IMR-90 (cell line): Measurements from ENCODE around the gene ARL5C. TPM values are rescaled to one million over a fixed set of nuclear protein-coding genes. Genes with fewer than 3 reads are reported as not detected.

ENCODE experiments used
- ATAC-seq: fragments of 200-7000 bp; cut with Tn5 transposase; 2 replicates; pipeline ENCODE4 v1.9.1; 2020; ENCODE audit warnings: low read depth, mild to moderate bottlenecking, moderate library complexity
- BruUV-seq: library from RNA; stranded (reverse); fragments of 400-500 nt; replicated peaks from 2 replicates; lab custom pipeline; 2021; lab: Mats Ljungman, UMichigan
- CTCF ChIA-PET: fragments of 300-600 bp; formaldehyde crosslinking; extraction: SDS; loops from one replicate; lab custom pipeline; 2021; ENCODE audit warnings: antibody characterized with exemption; lab: Yijun Ruan, JAX
- POLR2A ChIA-PET: fragments of 300-600 bp; sonication (Branson Sonifier 250); formaldehyde crosslinking; loops from one replicate; lab custom pipeline; 2022; ENCODE audit warnings: antibody characterized with exemption; ENCODE audit not compliant: unreplicated experiment; lab: Charles Lee
- DNase-seq: peaks from one replicate; pipeline ENCODE4 v3.0.0; 2013
- H2AFZ ChIP-seq: replicated peaks from 2 replicates; pipeline ENCODE3; 2013; ENCODE audit warnings: low read length, mild to moderate bottlenecking; ENCODE audit not compliant: poor library complexity
- H2AK5ac ChIP-seq: 2 replicates; pipeline ENCODE4 v1.6.1; 2013; ENCODE audit warnings: low read depth, low read length, inconsistent platforms
- H2AK9ac ChIP-seq: replicated peaks from 2 replicates; pipeline ENCODE3; 2013; ENCODE audit warnings: mild to moderate bottlenecking, low read depth, low read length, moderate library complexity; ENCODE audit not compliant: poor library complexity
- H2BK120ac ChIP-seq: 2 replicates; pipeline ENCODE4 v1.6.1; 2013; ENCODE audit warnings: low read depth, low read length, inconsistent platforms
- H2BK15ac ChIP-seq: 3 replicates; pipeline ENCODE4 v1.6.1; 2013; ENCODE audit warnings: low read depth, low read length, inconsistent platforms
- H2BK20ac ChIP-seq: 2 replicates; pipeline ENCODE4 v1.6.1; 2013; ENCODE audit warnings: low read depth, mild to moderate bottlenecking, inconsistent platforms, low read length, moderate library complexity
- H2BK5ac ChIP-seq: 2 replicates; pipeline ENCODE4 v1.6.1; 2013; ENCODE audit warnings: mild to moderate bottlenecking, low read depth, low read length, inconsistent platforms; ENCODE audit not compliant: poor library complexity, severe bottlenecking
- H3K14ac ChIP-seq: replicated peaks from 2 replicates; pipeline ENCODE4 v1.6.1; 2013; ENCODE audit warnings: low read depth, low read length, inconsistent platforms
- H3K18ac ChIP-seq: 2 replicates; pipeline ENCODE4 v1.6.1; 2013; ENCODE audit warnings: low read depth, low read length, control low read depth
- H3K23ac ChIP-seq: 2 replicates; pipeline ENCODE4 v1.6.1; 2013; ENCODE audit warnings: low read depth, low read length, inconsistent platforms
- H3K27ac ChIP-seq: 2 replicates; pipeline ENCODE4 v1.5.1; 2013; ENCODE audit warnings: mild to moderate bottlenecking, control low read depth, low read length; ENCODE audit not compliant: insufficient read depth
- H3K27me3 ChIP-seq: 2 replicates; pipeline ENCODE4 v1.6.1; 2013; ENCODE audit warnings: low read length; ENCODE audit not compliant: control insufficient read depth, insufficient read depth
- H3K36me3 ChIP-seq: 2 replicates; pipeline ENCODE4 v1.6.1; 2013; ENCODE audit warnings: low read length, mixed read lengths; ENCODE audit not compliant: control insufficient read depth, insufficient read depth
- H3K4ac ChIP-seq: 2 replicates; pipeline ENCODE4 v1.6.1; 2013; ENCODE audit warnings: low read depth, low read length, inconsistent platforms
- H3K4me1 ChIP-seq: 2 replicates; pipeline ENCODE4 v1.6.1; 2013; ENCODE audit warnings: low read length, mixed read lengths; ENCODE audit not compliant: control insufficient read depth, insufficient read depth
- H3K4me2 ChIP-seq: 2 replicates; pipeline ENCODE4 v1.6.1; 2013; ENCODE audit warnings: low read depth, mild to moderate bottlenecking, control low read depth, low read length, moderate library complexity
- H3K4me3 ChIP-seq: 2 replicates; pipeline ENCODE4 v1.5.1; 2013; ENCODE audit warnings: low read depth, mild to moderate bottlenecking, control low read depth, low read length, moderate library complexity; ENCODE audit not compliant: insufficient read depth
- H3K56ac ChIP-seq: 2 replicates; pipeline ENCODE4 v1.6.1; 2013; ENCODE audit warnings: low read length, inconsistent platforms; ENCODE audit not compliant: insufficient read depth; ENCODE audit errors: extremely low read depth
- H3K79me1 ChIP-seq, 2 experiments: 2 replicates each; pipeline ENCODE4 v1.6.1; 2013; ENCODE audit warnings: low read length in 2 of 2, inconsistent platforms in 1 of 2, low read depth in 1 of 2
- H3K9ac ChIP-seq: 2 replicates; pipeline ENCODE4 v1.6.1; 2013; ENCODE audit warnings: low read depth, low read length, control low read depth
- H3K9me1 ChIP-seq: 2 replicates; pipeline ENCODE4 v1.6.1; 2013; ENCODE audit warnings: low read length, inconsistent platforms; ENCODE audit not compliant: insufficient read depth
- H3K9me3 ChIP-seq: 2 replicates; pipeline ENCODE4 v1.6.1; 2013; ENCODE audit warnings: low read length; ENCODE audit not compliant: control insufficient read depth, insufficient read depth
- H4K20me1 ChIP-seq: 2 replicates; pipeline ENCODE4 v1.6.1; 2013; ENCODE audit warnings: low read length, inconsistent platforms; ENCODE audit not compliant: insufficient read depth
- H4K5ac ChIP-seq: 2 replicates; pipeline ENCODE4 v1.6.1; 2013; ENCODE audit warnings: mild to moderate bottlenecking, low read depth, low read length, control low read depth
- H4K8ac ChIP-seq, 2 experiments: 2 replicates each; pipeline ENCODE4 v1.6.1; 2013; ENCODE audit warnings: low read depth in 2 of 2, low read length in 2 of 2, control low read depth in 1 of 2, inconsistent platforms in 1 of 2
- H4K91ac ChIP-seq: 2 replicates; pipeline ENCODE4 v1.6.1; 2013; ENCODE audit warnings: low read depth, low read length, inconsistent platforms; ENCODE audit not compliant: insufficient read depth
- BHLHE40 ChIP-seq: fragments of 150-350 bp; IDR thresholded peaks from 2 replicates; pipeline ENCODE4 v1.6.1; 2016; ENCODE audit warnings: mild to moderate bottlenecking, low read depth, low read length
- CEBPB ChIP-seq: IDR thresholded peaks from 2 replicates; pipeline ENCODE4 v1.6.1; 2012; ENCODE audit warnings: low read depth, low read length, improper control_type of control experiment
- CHD1 ChIP-seq: IDR thresholded peaks from 2 replicates; pipeline ENCODE4 v1.6.1; 2012; ENCODE audit warnings: low read depth, low read length, improper control_type of control experiment
- ELK1 ChIP-seq: fragments of 150-350 bp; IDR thresholded peaks from 2 replicates; pipeline ENCODE4 v1.6.1; 2016; ENCODE audit warnings: low read depth, mild to moderate bottlenecking, low read length, moderate library complexity, borderline replicate concordance
- FOS ChIP-seq: fragments of 150-350 bp; IDR thresholded peaks from 2 replicates; pipeline ENCODE4 v1.6.1; 2016; ENCODE audit warnings: low read depth, low read length
- MAFK ChIP-seq: IDR thresholded peaks from 2 replicates; pipeline ENCODE4 v1.6.1; 2012; ENCODE audit warnings: low read depth, low read length, improper control_type of control experiment
- MAZ ChIP-seq: IDR thresholded peaks from 2 replicates; pipeline ENCODE4 v1.6.1; 2012; ENCODE audit warnings: low read depth, mild to moderate bottlenecking, low read length, improper control_type of control experiment, moderate library complexity, borderline replicate concordance
- POLR2A ChIP-seq: IDR thresholded peaks from 2 replicates; pipeline ENCODE4 v1.6.1; 2012; ENCODE audit warnings: mild to moderate bottlenecking, low read depth, low read length
- RAD21 ChIP-seq: IDR thresholded peaks from 2 replicates; pipeline ENCODE4 v1.6.1; 2012; ENCODE audit warnings: low read length, improper control_type of control experiment
- RCOR1 ChIP-seq: IDR thresholded peaks from 2 replicates; pipeline ENCODE4 v1.6.1; 2012; ENCODE audit warnings: mild to moderate bottlenecking, low read length, improper control_type of control experiment; ENCODE audit not compliant: insufficient replicate concordance
- RFX5 ChIP-seq: IDR thresholded peaks from 2 replicates; pipeline ENCODE4 v1.8.0; 2012; ENCODE audit warnings: low read depth, mild to moderate bottlenecking, low read length, moderate library complexity
- SMC3 ChIP-seq: fragments of 150-350 bp; IDR thresholded peaks from 2 replicates; pipeline ENCODE4 v1.6.1; 2016; ENCODE audit warnings: low read depth, mild to moderate bottlenecking, antibody characterized with exemption, low read length, moderate library complexity
- WGBS, 2 experiments: methylation state at CpG; one replicate each; pipeline versions ENCODE4 v1.1.5 to v1.1.7; 2013; ENCODE audit warnings: missing lambda C conversion rate in 2 of 2; ENCODE audit not compliant: insufficient read length in 1 of 2; ENCODE audit errors: extremely low coverage in 2 of 2; 5-methylcytosine and 5-hydroxymethylcytosine counted together
- dilution Hi-C: fragments of 300-500 bp; cut with HindIII; formaldehyde crosslinking; loops from one replicate; pipeline ENCODE4 v1.14.3; 2018; ENCODE audit warnings: low sequenced_read_pairs; ENCODE audit not compliant: unreplicated experiment
- in situ Hi-C: fragments of 300-500 bp; cut with MboI; formaldehyde crosslinking; loops from 3 replicates; pipeline ENCODE4 v1.14.3; 2019; ENCODE audit warnings: low sequenced_read_pairs, inconsistent platforms, mixed read lengths
- intact Hi-C: fragments of 100-400 bp; cut with micrococcal nuclease; formaldehyde crosslinking; loops from 2 replicates; pipeline ENCODE4 v1.10.0; 2022
- polyA plus RNA-seq, 3 experiments: library from polyadenylated mRNA; depleted of rRNA; stranded (reverse); fragments of >200 nt; gene quantifications; 2 replicates each; pipeline ENCODE4 v1.2.3, GENCODE V29; 2012; ENCODE audit warnings: low replicate concordance in 1 of 3
- total RNA-seq: library from RNA; depleted of rRNA; stranded (reverse); fragments of >200 nt; gene quantifications from 2 replicates; pipeline ENCODE4 v1.2.3, GENCODE V29; 2012
- TF ChIP-seq, protein P1 (sequence below): fragments of 150-350 bp; IDR thresholded peaks from 2 replicates; pipeline ENCODE4 v1.6.1; 2017; ENCODE audit warnings: mild to moderate bottlenecking, antibody characterized with exemption, low read length, low read depth

Gene ARL5C
- total and polyA plus RNA-seq, 2 of the 4 experiments (the other 2 are of a cell fraction): not detected

DNA sequence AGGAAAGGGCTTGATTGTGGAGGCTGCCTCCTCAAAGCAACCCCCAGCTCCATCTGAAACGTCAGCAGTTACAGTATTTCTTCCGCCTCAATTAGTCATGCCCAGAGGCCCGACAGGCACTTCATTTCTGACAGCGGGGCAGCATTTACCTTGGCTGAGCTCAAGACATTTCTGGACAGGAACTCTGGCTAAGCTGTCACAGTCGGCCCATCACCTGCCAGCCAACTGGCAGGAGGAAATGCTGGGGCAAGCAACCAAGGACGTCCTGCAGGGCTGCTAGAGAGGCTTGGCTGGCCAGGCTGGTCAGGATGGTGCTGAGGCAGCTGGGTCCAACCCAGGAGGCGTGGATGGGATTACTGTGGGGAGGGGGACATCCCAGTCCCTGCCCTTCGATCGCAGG is 42.3 kb downstream of the ARL5C start:
- WGBS, 2 experiments: 72% methylated on average over 4 of the region's 9 CpGs; no CpG with 5 or more reads in 1 of the 2 experiments
- intact Hi-C loops: no loop called here
- Histone ChIP-seq H3K56ac (no peak overlapping the region), H3K4ac (no peak overlapping the region), H3K9me1 (0 out of 2 replicates have a peak, but pooled peaks cover 3% of the 10 kb centered on the region), H2AFZ (no peak overlapping the region), H3K27me3 (peaks cover 2% of the 10 kb centered on the region), H3K79me1 (no peaks in the 10 kb centered on the region), H3K9ac (no peak overlapping the region), H4K5ac (no peak overlapping the region), H3K14ac (no peak overlapping the region), H2BK15ac (no peak overlapping the region), H2BK20ac (no peak overlapping the region), H3K36me3 (no peaks in the 10 kb centered on the region), H2AK9ac (peak overlapping the region; percentile 34), H3K27ac (no peak overlapping the region), H2AK5ac (no peak overlapping the region), H3K18ac (no peak overlapping the region), H4K91ac (no peak overlapping the region), H3K4me3 (no peak overlapping the region), H4K8ac (no peak overlapping the region), H3K23ac (no peak overlapping the region), H3K4me2 (no peak overlapping the region), H2BK5ac (no peak overlapping the region), H3K9me3 (no peaks in the 10 kb centered on the region), H4K20me1 (no peaks in the 10 kb centered on the region), H3K4me1 (no peaks in the 10 kb centered on the region), H2BK120ac (no peak overlapping the region)
- no TSS peak for BruUV-seq
- DNase-seq (no peak), ATAC-seq (no peak)
- in situ Hi-C loops: no loop called here
- dilution Hi-C loops: no loop called here
- CTCF ChIA-PET: no interaction called here
- no peak for TF ChIP-seq MAZ
- TF ChIP-seq CHD1: no peak
- TF ChIP-seq FOS: no peak
- TF ChIP-seq SMC3: no peak
- no peak for TF ChIP-seq MAFK
- TF ChIP-seq CEBPB: no peak
- no peak for TF ChIP-seq BHLHE40
- TF ChIP-seq ELK1: no peak
- TF ChIP-seq RCOR1: no peak
- TF ChIP-seq RAD21: no peak
- TF ChIP-seq RFX5: no peak
- TF ChIP-seq POLR2A: no peak
- TF ChIP-seq, protein P1, sequence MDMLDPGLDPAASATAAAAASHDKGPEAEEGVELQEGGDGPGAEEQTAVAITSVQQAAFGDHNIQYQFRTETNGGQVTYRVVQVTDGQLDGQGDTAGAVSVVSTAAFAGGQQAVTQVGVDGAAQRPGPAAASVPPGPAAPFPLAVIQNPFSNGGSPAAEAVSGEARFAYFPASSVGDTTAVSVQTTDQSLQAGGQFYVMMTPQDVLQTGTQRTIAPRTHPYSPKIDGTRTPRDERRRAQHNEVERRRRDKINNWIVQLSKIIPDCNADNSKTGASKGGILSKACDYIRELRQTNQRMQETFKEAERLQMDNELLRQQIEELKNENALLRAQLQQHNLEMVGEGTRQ: no peak
- POLR2A ChIA-PET: no interaction called here
